Heart left ventricle (tissue), 16 donors: ENCODE results near the gene ADAM23. TPM values are rescaled to one million over a fixed set of nuclear protein-coding genes. Genes with fewer than 3 reads are reported as not detected.
A peak's percentile ranks its signal among the peaks of the same experiment; 100 is the strongest.

ENCODE experiments used
- ATAC-seq, 4 donors: fragments of 200-7000 bp; cut with Tn5 transposase; one replicate each; pipeline ENCODE4 v1.9.1; 2020 to 2022; ENCODE audit warnings: moderate library complexity in 4 of 4, mild to moderate bottlenecking in 3 of 4, moderate number of reproducible peaks in 1 of 4
- DNase-seq, 5 donors: peaks; one replicate each; pipeline ENCODE4 v3.0.0-alpha.2; 2020
- H3K27ac ChIP-seq, 12 donors: fragments of 200-600 bp; sonication (generic) in 4 of 12; one replicate each; pipeline versions ENCODE4 v1.5.0 to v1.8.0; 2016 to 2022; ENCODE audit warnings: mild to moderate bottlenecking in 2 of 12
- H3K27me3 ChIP-seq, 9 donors: fragments of 200-600 bp; sonication (generic) in 2 of 9; one replicate each; pipeline versions ENCODE4 v1.5.1 to v1.8.0; 2016 to 2022; ENCODE audit warnings: mild to moderate bottlenecking in 3 of 9
- H3K36me3 ChIP-seq, 9 donors: fragments of 200-600 bp; sonication (generic) in 2 of 9; one replicate each; pipeline versions ENCODE4 v1.5.0 to v1.8.0; 2018 to 2022; ENCODE audit warnings: mild to moderate bottlenecking in 2 of 9
- H3K4me1 ChIP-seq, 12 donors: fragments of 200-600 bp; sonication (generic) in 4 of 12; one replicate each; pipeline versions ENCODE4 v1.5.0 to v1.8.0; 2016 to 2022; ENCODE audit warnings: mild to moderate bottlenecking in 3 of 12
- H3K4me3 ChIP-seq, 12 donors: fragments of 200-600 bp; sonication (generic) in 4 of 12; one replicate each; pipeline versions ENCODE4 v1.5.0 to v1.8.0; 2017 to 2022; ENCODE audit warnings: mild to moderate bottlenecking in 9 of 12, moderate library complexity in 4 of 12
- H3K9me3 ChIP-seq, 12 donors: fragments of 200-600 bp; sonication (generic) in 4 of 12; one replicate each; pipeline versions ENCODE4 v1.5.0 to v1.8.0; 2016 to 2022; ENCODE audit warnings: mild to moderate bottlenecking in 1 of 12
- POLR2A ChIP-seq, 2 donors: fragments of 450-650 bp; IDR thresholded peaks; one replicate each; pipeline ENCODE4 v1.6.1; 2017; ENCODE audit warnings: antibody characterized with exemption in 2 of 2, mild to moderate bottlenecking in 2 of 2, moderate library complexity in 2 of 2
- WGBS, 4 donors: extraction: QIAGEN DNeasy Blood & Tissue Kit in 2 of 4; methylation state at CpG; one replicate each; pipeline versions ENCODE4 v1.1.5 to v1.1.7; 2013 to 2018; 5-methylcytosine and 5-hydroxymethylcytosine counted together
- intact Hi-C, 10 donors: fragments of 100-400 bp; cut with DNase I; formaldehyde crosslinking; loops; one replicate each; pipeline versions ENCODE4 v1.11.1 to v1.14.2; 2022
- polyA plus RNA-seq, 2 donors: library from polyadenylated mRNA; stranded (reverse); fragments of 200-250 nt; gene quantifications; one replicate each; pipeline ENCODE4 v1.2.3, GENCODE V29; 2013
- total RNA-seq, 9 donors: library from RNA; depleted of rRNA in 2 of 9; stranded (reverse); fragments of >200 nt in 2 of 9; fragmentation: NEBNext Ultra II Directional in 3 of 9; extraction: Animal tissue kit (Norgen Biotek cat#: 25700) in 3 of 9; gene quantifications; one replicate each; pipeline versions ENCODE4 v1.1.0 to v1.2.4, GENCODE V29; 2016 to 2023
- TF ChIP-seq, protein P1 (sequence below), 12 donors: fragments of 200-600 bp; sonication (generic) in 4 of 12; IDR thresholded peaks; one replicate each; pipeline versions ENCODE4 v1.5.0 to v1.8.0; 2018 to 2022; ENCODE audit warnings: antibody characterized with exemption in 12 of 12, mild to moderate bottlenecking in 5 of 12
- donor health status: ischemic (EF 13 %, LVEDD 7.1; RV severe dilation, severe dysfunction).
- donor health status: healthy with polysubstance abuse.
- donor health status: DM: no; HTN: yes; CAD: no.
- donor health status: DM: no; HTN: no; CAD: no.
- donor health status: ischemic (EF 25% LVEDD 6.9; RV normal size, moderate dysfunction).
- donor health status: ischemic (EF 25% LVEDD 5.7; RV mildly dilated, moderate dysfunction).
- donor health status: healthy.
- donor health status: DM: yes; HTN: yes; CAD: no.
- donor health status: ischemic (EF 35%, LVEDD 5.7; RV mildly dilated, moderate dysfunction).
- donor health status: nonischemic (EF 11% LVEDD 7.7; RV severe dilation, severe dysfunction).
- donor health status: DM: yes; HTN: yes; CAD: no.
- donor health status: PGD.
- donor health status: ischemic (EF 29% LVEDD 5.4; RV normal size, mild dysfunction).
- donor health status: nonischemic (EF 23%, LVEDD 6.1; RV moderate dilation, normal function).

ADAM23 gene
- total and polyA plus RNA-seq, 11 donors = 18.6 to 87.4 (median 57.9) TPM

DNA sequence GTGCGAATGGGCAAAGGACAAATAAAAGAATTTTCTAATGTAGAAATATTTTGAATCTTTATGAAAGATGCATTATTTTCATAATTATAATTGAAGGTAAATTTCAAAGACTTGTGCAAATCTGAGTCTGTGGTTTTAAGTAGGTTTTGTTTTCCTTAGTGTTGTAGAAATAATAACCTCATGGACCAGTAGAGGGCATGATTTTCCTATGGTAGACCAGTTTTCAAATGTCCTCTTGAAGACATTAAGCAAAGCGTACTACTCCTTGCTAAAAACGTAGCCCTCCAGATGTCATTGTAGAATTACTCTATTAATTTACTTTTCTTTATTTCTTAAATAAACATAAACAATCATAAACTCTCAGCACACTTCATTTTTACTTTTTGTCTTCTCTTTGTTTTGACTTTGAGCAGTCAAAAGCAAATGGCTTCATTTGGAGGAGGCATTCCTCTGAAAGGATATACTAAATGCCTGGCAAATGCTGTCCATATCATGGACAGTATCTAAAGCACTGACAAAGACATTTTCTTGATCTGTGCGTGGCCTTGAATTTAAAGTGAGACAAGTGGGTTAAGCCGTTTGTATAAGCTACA lies 113.1 kb downstream of the ADAM23 start:
- intact Hi-C loops = loop anchor here in 5 of 10 donors (2.0 to 10.0 kb wide), 3 partner anchors 114 to 164 kb away; partner anchors contain the start of gene ADAM23 (in 1 of the 5)
- Histone ChIP-seq H3K27ac (no peak overlapping the region), H3K27me3 (no peaks in the 10 kb centered on the region), H3K4me3 (no peak overlapping the region), H3K9me3 (no peaks in the 10 kb centered on the region), H3K4me1 (no peaks in the 10 kb centered on the region), H3K36me3 (peaks cover 0 to 11% (median 0%) of the 10 kb centered on the region in 9 donors)
- ATAC-seq (peak in 1 of 4 donors; percentile 59), DNase-seq (no peak)
- no peak for TF ChIP-seq POLR2A (IDR thresholded peaks at IDR 0.05)
- TF ChIP-seq, protein P1, sequence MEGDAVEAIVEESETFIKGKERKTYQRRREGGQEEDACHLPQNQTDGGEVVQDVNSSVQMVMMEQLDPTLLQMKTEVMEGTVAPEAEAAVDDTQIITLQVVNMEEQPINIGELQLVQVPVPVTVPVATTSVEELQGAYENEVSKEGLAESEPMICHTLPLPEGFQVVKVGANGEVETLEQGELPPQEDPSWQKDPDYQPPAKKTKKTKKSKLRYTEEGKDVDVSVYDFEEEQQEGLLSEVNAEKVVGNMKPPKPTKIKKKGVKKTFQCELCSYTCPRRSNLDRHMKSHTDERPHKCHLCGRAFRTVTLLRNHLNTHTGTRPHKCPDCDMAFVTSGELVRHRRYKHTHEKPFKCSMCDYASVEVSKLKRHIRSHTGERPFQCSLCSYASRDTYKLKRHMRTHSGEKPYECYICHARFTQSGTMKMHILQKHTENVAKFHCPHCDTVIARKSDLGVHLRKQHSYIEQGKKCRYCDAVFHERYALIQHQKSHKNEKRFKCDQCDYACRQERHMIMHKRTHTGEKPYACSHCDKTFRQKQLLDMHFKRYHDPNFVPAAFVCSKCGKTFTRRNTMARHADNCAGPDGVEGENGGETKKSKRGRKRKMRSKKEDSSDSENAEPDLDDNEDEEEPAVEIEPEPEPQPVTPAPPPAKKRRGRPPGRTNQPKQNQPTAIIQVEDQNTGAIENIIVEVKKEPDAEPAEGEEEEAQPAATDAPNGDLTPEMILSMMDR (IDR thresholded peaks at IDR 0.05) = peak; percentile 28 to 61 (median 46)
- 59 to 68% (median 65%) methylated on average over 5 of the region's 5 CpGs for WGBS, 4 donors

DNA sequence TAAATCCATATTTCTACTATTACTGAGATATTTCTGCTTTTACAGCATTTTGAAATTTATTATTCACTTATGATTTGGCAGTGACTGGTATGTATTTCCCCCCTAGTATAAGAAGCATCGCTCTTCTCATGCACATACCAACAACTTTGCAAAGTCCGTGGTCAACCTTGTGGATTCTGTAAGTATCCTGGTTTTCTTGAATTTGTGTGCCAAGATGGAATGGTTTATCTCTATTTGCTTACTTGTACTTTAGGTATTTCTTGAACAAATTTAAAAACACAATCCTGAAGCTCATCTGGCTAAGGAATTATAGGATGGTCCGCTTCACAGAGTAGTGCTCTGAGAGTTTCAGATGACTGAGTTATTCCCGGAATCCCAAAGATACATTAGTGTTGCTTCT lies 114.0 kb downstream of the ADAM23 start:
- no peak overlapping the region for H3K4me3 ChIP-seq

DNA sequence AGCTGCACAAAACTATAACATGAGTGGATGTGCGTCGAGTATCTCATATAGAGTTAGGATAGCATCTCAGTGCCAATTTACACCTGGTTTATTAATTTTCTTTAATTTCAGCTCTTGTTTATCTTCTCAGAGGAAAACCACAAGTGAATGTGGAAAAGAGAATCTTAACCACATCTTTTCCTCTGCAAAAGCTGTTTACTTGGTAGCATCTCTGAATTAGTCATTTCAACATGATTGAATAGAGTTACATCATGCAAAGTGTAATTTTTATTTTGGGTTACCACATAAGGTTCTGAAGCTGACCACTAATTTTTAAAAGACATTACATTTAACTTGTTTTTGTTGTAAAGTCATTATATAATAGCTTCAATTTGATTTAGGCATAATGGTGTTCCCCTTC lies 115.2 kb downstream of the ADAM23 start:
- Histone ChIP-seq H3K36me3 (peaks cover 0 to 4% (median 0%) of the 10 kb centered on the region in 9 donors), H3K9me3 (no peaks in the 10 kb centered on the region), H3K4me1 (no peaks in the 10 kb centered on the region), H3K27ac (no peak overlapping the region), H3K27me3 (no peaks in the 10 kb centered on the region), H3K4me3 (no peak overlapping the region)
- ATAC-seq (no peak), DNase-seq (no peak)
- WGBS, 4 donors = 88 to 98% (median 90%) methylated on average over 2 of the region's 2 CpGs
- intact Hi-C loops = loop anchor here in 6 of 10 donors (2.0 to 10.0 kb wide), 4 partner anchors 116 to 166 kb away; partner anchors contain the start of gene ADAM23 (in 1 of the 6)
- no peak for TF ChIP-seq POLR2A (IDR thresholded peaks at IDR 0.05)
- TF ChIP-seq, protein P1 (IDR thresholded peaks at IDR 0.05) = no peak

More for the DNA sequence above, 114.0 kb downstream of the ADAM23 start:
- H3K27ac ChIP-seq = no peak overlapping the region
- no peak for TF ChIP-seq POLR2A (IDR thresholded peaks at IDR 0.05)
- TF ChIP-seq, protein P1 (IDR thresholded peaks at IDR 0.05) = no peak
- no peaks in the 10 kb centered on the region for H3K9me3 ChIP-seq
- intact Hi-C loops = loop anchor here in 5 of 10 donors (2.0 to 10.0 kb wide), 3 partner anchors 115 to 165 kb away; partner anchors contain the start of gene ADAM23 (in 1 of the 5)
- ATAC-seq (no peak), DNase-seq (no peak)
- no peaks in the 10 kb centered on the region for H3K4me1 ChIP-seq
- H3K36me3 ChIP-seq = peaks cover 0 to 8% (median 0%) of the 10 kb centered on the region in 9 donors
- 94 to 95% (median 95%) methylated on average over 4 of the region's 4 CpGs for WGBS, 4 donors
- no peaks in the 10 kb centered on the region for H3K27me3 ChIP-seq

DNA sequence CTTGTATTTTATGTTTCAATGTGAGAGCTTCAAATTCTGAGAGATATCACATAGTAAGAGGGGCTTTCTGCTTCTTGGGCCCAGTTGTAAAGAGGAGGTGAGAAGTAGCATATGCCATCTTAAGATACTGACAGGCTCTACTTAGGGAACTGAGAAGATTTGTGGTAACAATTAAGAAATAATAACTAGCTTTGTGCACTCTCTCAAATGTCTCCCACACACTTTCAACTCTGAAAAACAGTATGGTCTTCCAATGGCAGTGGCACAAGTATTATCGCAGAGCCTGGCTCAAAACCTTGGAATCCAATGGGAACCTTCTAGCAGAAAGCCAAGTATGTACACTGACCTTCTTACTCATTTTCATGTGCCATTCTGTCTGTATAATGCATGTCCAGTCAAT lies 118.6 kb downstream of the ADAM23 start:
- 94 to 100% (median 99%) methylated on average over 1 of the region's 1 CpG for WGBS, 4 donors
- no peak overlapping the region for H3K4me3 ChIP-seq
- TF ChIP-seq POLR2A (IDR thresholded peaks at IDR 0.05) = no peak
- TF ChIP-seq, protein P1 (IDR thresholded peaks at IDR 0.05) = no peak
- no peak for DNase-seq
- intact Hi-C loops = loop anchor here in 1 of 10 donors (5.0 kb wide), 1 partner anchor 170 kb away; no protein-coding TSS in a partner anchor
- no peaks in the 10 kb centered on the region for H3K27me3 ChIP-seq
- ATAC-seq = no peak
- H3K27ac ChIP-seq = no peak overlapping the region
- peaks cover 0 to 10% (median 0%) of the 10 kb centered on the region in 9 donors for H3K36me3 ChIP-seq
- no peaks in the 10 kb centered on the region for H3K4me1 ChIP-seq
- H3K9me3 ChIP-seq = no peaks in the 10 kb centered on the region
